GM18526 (cell line): Measurements from ENCODE around the gene YAF2.

Experiments
- POLR2A ChIP-seq: IDR thresholded peaks from 3 replicates; pipeline ENCODE4 v1.6.1; 2011; ENCODE audit not compliant: insufficient read length; ENCODE audit errors: extremely low read depth

The YAF2 gene

GRCh38 chr12:42266579-42267230, 28.7 kb upstream of the YAF2 start:
- TF ChIP-seq POLR2A, result no peak

- no peak for TF ChIP-seq POLR2A
These were observed 24.2 kb upstream of the YAF2 start for GRCh38 chr12:42262271-42262670.

GRCh38 chr12:42261708-42262107, 23.7 kb upstream of the YAF2 start:
- TF ChIP-seq POLR2A, result no peak

GRCh38 chr12:42260518-42260917, 22.5 kb upstream of the YAF2 start:
- no peak for TF ChIP-seq POLR2A

- no peak for TF ChIP-seq POLR2A
These were observed 21.7 kb upstream of the YAF2 start for GRCh38 chr12:42259699-42260098.

GRCh38 chr12:42255866-42256261, 17.8 kb upstream of the YAF2 start:
- TF ChIP-seq POLR2A, result no peak

GRCh38 chr12:42255221-42255865, 17.3 kb upstream of the YAF2 start:
- no peak for TF ChIP-seq POLR2A

- TF ChIP-seq POLR2A, result no peak
These were observed 2.2 kb upstream of the YAF2 start for GRCh38 chr12:42240131-42240750.

- TF ChIP-seq POLR2A, result no peak
These were observed 202 bp downstream of the YAF2 start for GRCh38 chr12:42237853-42238239.

GRCh38 chr12:42237052-42237852, 796 bp downstream of the YAF2 start:
- no peak for TF ChIP-seq POLR2A

GRCh38 chr12:42236017-42236416, 2.0 kb downstream of the YAF2 start:
- no peak for TF ChIP-seq POLR2A

GRCh38 chr12:42235426-42235825, 2.6 kb downstream of the YAF2 start:
- no peak for TF ChIP-seq POLR2A

- TF ChIP-seq POLR2A, result no peak
These were observed 3.1 kb downstream of the YAF2 start for GRCh38 chr12:42234970-42235369.

- TF ChIP-seq POLR2A, result no peak
These were observed 15.3 kb downstream of the YAF2 start for GRCh38 chr12:42222724-42223123.

GRCh38 chr12:42221726-42222125, 16.3 kb downstream of the YAF2 start:
- no peak for TF ChIP-seq POLR2A

GRCh38 chr12:42217656-42218055, 20.4 kb downstream of the YAF2 start:
- no peak for TF ChIP-seq POLR2A
